ENCODE results near the gene STAG1. TPM values are rescaled to one million over a fixed set of nuclear protein-coding genes. Genes with fewer than 3 reads are reported as not detected.

Gene STAG1
- total RNA-seq, 1 experiment from 2014 or later: 34.6 TPM

- Histone ChIP-seq H3K56ac (ENCODE audit: insufficient read length, low read depth, low read length) (no peak overlapping the region), H3T11ph (ENCODE audit: low read length) (no peak overlapping the region), H2BK120ac (ENCODE audit: low read depth, low read length, poor library complexity, severe bottlenecking) (no peak overlapping the region), H3K23ac (ENCODE audit: insufficient read length, low read depth, low read length) (no peak overlapping the region), H4K20me1 (ENCODE audit: control insufficient read depth, insufficient read depth, insufficient read length) (no peaks in the 10 kb centered on the region), H3K9ac (ENCODE audit: extremely low read depth, insufficient read length, low read length) (no peak overlapping the region), H3K4me2 (ENCODE audit: insufficient read depth, insufficient read length, low read length) (no peak overlapping the region), H4K5ac (ENCODE audit: insufficient read length, low read depth, low read length) (no peak overlapping the region), H3K9me3 (ENCODE audit: control insufficient read depth, low read depth, low read length) (peaks cover 22% of the 10 kb centered on the region), H2BK15ac (ENCODE audit: low read depth, low read length) (no peak overlapping the region), H3K79me2 (ENCODE audit: insufficient read depth, low read length) (no peaks in the 10 kb centered on the region), H3K79me1 (ENCODE audit: insufficient read depth, low read depth, low read length, poor library complexity, severe bottlenecking) (peaks cover 2% of the 10 kb centered on the region), H3K14ac (ENCODE audit: insufficient read depth, low read length) (no peak overlapping the region), H3K27me3 (ENCODE audit: insufficient read depth, low read length) (no peaks in the 10 kb centered on the region), H3K18ac (ENCODE audit: insufficient read length, low read depth, low read length) (no peak overlapping the region), H3K4me1 (ENCODE audit: insufficient read depth, low read length) (peaks cover 2% of the 10 kb centered on the region; the same call in 1 of the 2 replicates), H3K4ac (ENCODE audit: low read depth, low read length) (no peak overlapping the region), H2BK20ac (ENCODE audit: low read depth, low read length, poor library complexity, severe bottlenecking) (no peak overlapping the region), H2BK12ac (ENCODE audit: insufficient read length, low read depth, low read length) (no peak overlapping the region), H4K91ac (ENCODE audit: insufficient read length, low read depth, low read length) (no peak overlapping the region), H3K27ac (ENCODE audit: insufficient read length, low read depth, low read length) (no peak overlapping the region), H2AK5ac (ENCODE audit: insufficient read length, low read length) (no peak overlapping the region), H3K23me2 (ENCODE audit: insufficient read length, low read depth, low read length, poor library complexity, severe bottlenecking) (no peaks in the 10 kb centered on the region), H2AFZ (ENCODE audit: low read length) (no peak overlapping the region), H2BK5ac (ENCODE audit: insufficient read length, low read length) (no peak overlapping the region), H4K8ac (replicated peaks; ENCODE audit: insufficient read length, low read depth, low read length) (no peak overlapping the region)
- no peak for DNase-seq
- peaks cover 7 to 11% of the 10 kb centered on the region in 2 experiments for H3K4me1 Mint-ChIP-seq
- peaks cover 21 to 31% (median 26%) of the 10 kb centered on the region in 3 experiments for H3K36me3 Mint-ChIP-seq (ENCODE audit: insufficient read depth in 1 of 3, low read depth in 3 of 3)
- H3K9me3 Mint-ChIP-seq: peaks cover 26 to 32% of the 10 kb centered on the region in 2 experiments
- peak overlapping the region in 1 of 3 experiments; percentile 20; a peak in 1 of 7 replicates for H3K27ac Mint-ChIP-seq
- WGBS (ENCODE audit: extremely low coverage, insufficient read length, low lambda C conversion rate): no CpG with 5 or more reads among the region's 3 CpGs
- H3K4me3 Mint-ChIP-seq: no peak overlapping the region
- no peak for TF ChIP-seq CTCF (conservative IDR thresholded peaks at IDR 0.05)
- no peaks in the 10 kb centered on the region; the same call in 1 of the 2 replicates for H3K27me3 Mint-ChIP-seq (ENCODE audit: low read depth)
Observed at GRCh38 chr3:136690599-136690998, 61.6 kb downstream of the STAG1 start.

Data from H9 (cell line).